Smooth muscle cell (in vitro differentiated cells): ENCODE measurements around the gene SLC8B1. TPM values are rescaled to one million over a fixed set of nuclear protein-coding genes. Genes with fewer than 3 reads are reported as not detected.

Source experiments
- DNase-seq: peaks from one replicate; lab custom pipeline; 2025; ENCODE audit not compliant: unreplicated experiment; lab: John Stamatoyannopoulos, UW
- H2AFZ ChIP-seq: fragments of 200-600 bp; sonication (generic); 2 replicates; pipeline ENCODE4 v1.6.0; 2016; ENCODE audit warnings: antibody characterized with exemption, low read depth, mild to moderate bottlenecking
- H3F3A ChIP-seq: fragments of 200-600 bp; sonication (generic); 2 replicates; pipeline ENCODE4 v1.6.0; 2017; ENCODE audit warnings: antibody characterized with exemption, low read depth
- H3K27ac ChIP-seq: fragments of 200-600 bp; sonication (generic); 2 replicates; pipeline ENCODE4 v1.5.1; 2016; ENCODE audit warnings: low read depth, mild to moderate bottlenecking
- H3K27me3 ChIP-seq: fragments of 200-600 bp; sonication (generic); 2 replicates; pipeline ENCODE4 v1.6.1; 2016; ENCODE audit warnings: low read depth, mild to moderate bottlenecking
- H3K36me3 ChIP-seq: fragments of 200-600 bp; sonication (generic); 2 replicates; pipeline ENCODE4 v1.5.1; 2016; ENCODE audit warnings: low read depth
- H3K4me1 ChIP-seq: fragments of 200-600 bp; sonication (generic); 2 replicates; pipeline ENCODE4 v1.5.1; 2016; ENCODE audit warnings: low read depth
- H3K4me2 ChIP-seq: fragments of 200-600 bp; sonication (generic); 2 replicates; pipeline ENCODE4 v1.6.0; 2016; ENCODE audit warnings: mild to moderate bottlenecking
- H3K4me3 ChIP-seq: fragments of 200-600 bp; sonication (generic); 2 replicates; pipeline ENCODE4 v1.5.1; 2016; ENCODE audit warnings: mild to moderate bottlenecking
- H3K79me2 ChIP-seq: fragments of 200-600 bp; sonication (generic); 2 replicates; pipeline ENCODE4 v1.6.0; 2016; ENCODE audit warnings: low read depth, mild to moderate bottlenecking
- H3K9ac ChIP-seq: fragments of 200-600 bp; sonication (generic); 2 replicates; pipeline ENCODE4 v1.6.0; 2016; ENCODE audit warnings: low read depth
- H3K9me3 ChIP-seq: fragments of 200-600 bp; sonication (generic); replicated peaks from 2 replicates; pipeline ENCODE4 v1.5.1; 2016; ENCODE audit warnings: low read depth
- H4K20me1 ChIP-seq: fragments of 200-600 bp; sonication (generic); 2 replicates; pipeline ENCODE4 v1.6.0; 2016; ENCODE audit warnings: low read depth
- WGBS: methylation state at CpG from one replicate; pipeline ENCODE4 v1.1.7; 2016; ENCODE audit warnings: low lambda C conversion rate; 5-methylcytosine and 5-hydroxymethylcytosine counted together
- polyA plus RNA-seq: library from polyadenylated mRNA; unstranded; fragments of >200 nt; fragmentation: Nextera tagmentation; extraction: Ambion mirVana; gene quantifications from 2 replicates; pipeline ENCODE4 v1.2.1, GENCODE V29; 2016
- total RNA-seq: library from RNA; depleted of rRNA; stranded (reverse); fragments of >200 nt; gene quantifications from 2 replicates; pipeline ENCODE4 v1.2.3, GENCODE V29; 2014
- TF ChIP-seq, protein P1 (sequence below): fragments of 200-600 bp; sonication (generic); IDR thresholded peaks from 2 replicates; pipeline ENCODE4 v1.5.1; 2017; ENCODE audit warnings: borderline replicate concordance, mild to moderate bottlenecking, antibody characterized with exemption; ENCODE audit not compliant: insufficient read depth, poor library complexity, severe bottlenecking

The SLC8B1 gene
- total and polyA plus RNA-seq, 2 experiments from 2014 or later, result 11.8 to 14.3 TPM

DNA sequence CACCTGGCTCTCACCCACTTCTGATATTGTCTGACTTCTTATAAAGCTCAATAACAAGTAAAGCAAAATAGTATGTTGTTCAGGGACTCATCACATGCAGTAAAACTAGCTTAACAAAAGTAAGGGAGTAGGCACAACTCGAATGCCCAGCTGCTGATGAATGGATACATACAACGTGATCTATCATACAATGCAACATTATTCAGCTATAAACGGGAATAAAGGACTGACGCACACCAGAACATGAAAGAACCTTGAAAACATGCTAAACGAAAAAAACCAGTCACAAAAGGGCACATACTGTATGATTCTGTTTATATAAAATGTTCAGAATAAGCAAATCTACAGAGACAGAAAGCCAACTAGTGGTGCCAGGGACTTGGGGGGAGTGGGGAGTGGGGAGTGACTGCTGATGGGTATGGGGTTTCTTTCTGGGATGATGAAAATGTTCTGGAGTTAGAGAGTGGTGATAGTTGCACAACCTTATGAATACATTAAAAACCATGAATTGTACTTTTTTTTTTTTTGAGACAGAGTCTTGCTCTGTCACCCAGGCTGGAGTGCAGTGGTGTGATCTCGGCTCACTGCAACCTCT lies 34.6 kb upstream of the SLC8B1 start:
- Histone ChIP-seq H4K20me1 (peaks cover 15% of the 10 kb centered on the region), H3K9ac (no peak overlapping the region), H3K9me3 (no peaks in the 10 kb centered on the region), H3K79me2 (no peaks in the 10 kb centered on the region), H3K27ac (no peak overlapping the region), H3K36me3 (no peaks in the 10 kb centered on the region), H3K4me3 (no peak overlapping the region), H3F3A (no peaks in the 10 kb centered on the region), H3K27me3 (no peaks in the 10 kb centered on the region), H3K4me1 (no peaks in the 10 kb centered on the region), H2AFZ (no peak overlapping the region), H3K4me2 (no peak overlapping the region)
- TF ChIP-seq, protein P1, sequence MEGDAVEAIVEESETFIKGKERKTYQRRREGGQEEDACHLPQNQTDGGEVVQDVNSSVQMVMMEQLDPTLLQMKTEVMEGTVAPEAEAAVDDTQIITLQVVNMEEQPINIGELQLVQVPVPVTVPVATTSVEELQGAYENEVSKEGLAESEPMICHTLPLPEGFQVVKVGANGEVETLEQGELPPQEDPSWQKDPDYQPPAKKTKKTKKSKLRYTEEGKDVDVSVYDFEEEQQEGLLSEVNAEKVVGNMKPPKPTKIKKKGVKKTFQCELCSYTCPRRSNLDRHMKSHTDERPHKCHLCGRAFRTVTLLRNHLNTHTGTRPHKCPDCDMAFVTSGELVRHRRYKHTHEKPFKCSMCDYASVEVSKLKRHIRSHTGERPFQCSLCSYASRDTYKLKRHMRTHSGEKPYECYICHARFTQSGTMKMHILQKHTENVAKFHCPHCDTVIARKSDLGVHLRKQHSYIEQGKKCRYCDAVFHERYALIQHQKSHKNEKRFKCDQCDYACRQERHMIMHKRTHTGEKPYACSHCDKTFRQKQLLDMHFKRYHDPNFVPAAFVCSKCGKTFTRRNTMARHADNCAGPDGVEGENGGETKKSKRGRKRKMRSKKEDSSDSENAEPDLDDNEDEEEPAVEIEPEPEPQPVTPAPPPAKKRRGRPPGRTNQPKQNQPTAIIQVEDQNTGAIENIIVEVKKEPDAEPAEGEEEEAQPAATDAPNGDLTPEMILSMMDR, result no peak
- 89% methylated on average over 6 of the region's 6 CpGs for WGBS
- no peak for DNase-seq

DNA sequence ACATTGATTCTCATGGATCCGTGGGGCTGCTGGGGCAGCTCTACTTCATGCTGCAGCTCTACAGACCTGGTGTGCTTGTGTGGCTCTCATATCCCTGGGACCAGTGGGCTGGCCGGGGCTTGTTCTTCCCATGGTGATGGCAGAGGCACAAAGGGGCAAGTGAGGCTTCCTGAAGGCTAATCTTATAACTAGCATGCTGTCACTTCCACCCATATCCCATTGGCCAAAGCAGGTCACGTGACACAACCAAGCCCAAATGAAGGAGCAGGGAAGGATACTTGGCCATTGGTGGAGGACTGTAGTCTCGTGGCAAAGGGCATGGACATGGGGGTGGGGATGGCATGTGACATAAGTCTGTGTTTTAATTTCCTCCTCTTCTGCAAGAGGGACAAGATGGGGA lies 33.4 kb upstream of the SLC8B1 start:
- no peak overlapping the region for H3K4me3 ChIP-seq
- no peaks in the 10 kb centered on the region for H3K4me1 ChIP-seq
- TF ChIP-seq, protein P1, result no peak
- H3K9me3 ChIP-seq, result no peaks in the 10 kb centered on the region
- H3K9ac ChIP-seq, result no peak overlapping the region
- no peak for DNase-seq
- H4K20me1 ChIP-seq, result peaks cover 15% of the 10 kb centered on the region
- 95% methylated on average over 4 of the region's 4 CpGs for WGBS
- H3K27me3 ChIP-seq, result no peaks in the 10 kb centered on the region
- no peak overlapping the region for H3K4me2 ChIP-seq
- H3K36me3 ChIP-seq, result no peaks in the 10 kb centered on the region
- H3K79me2 ChIP-seq, result no peaks in the 10 kb centered on the region
- no peaks in the 10 kb centered on the region for H3F3A ChIP-seq
- no peak overlapping the region for H2AFZ ChIP-seq
- H3K27ac ChIP-seq, result no peak overlapping the region

DNA sequence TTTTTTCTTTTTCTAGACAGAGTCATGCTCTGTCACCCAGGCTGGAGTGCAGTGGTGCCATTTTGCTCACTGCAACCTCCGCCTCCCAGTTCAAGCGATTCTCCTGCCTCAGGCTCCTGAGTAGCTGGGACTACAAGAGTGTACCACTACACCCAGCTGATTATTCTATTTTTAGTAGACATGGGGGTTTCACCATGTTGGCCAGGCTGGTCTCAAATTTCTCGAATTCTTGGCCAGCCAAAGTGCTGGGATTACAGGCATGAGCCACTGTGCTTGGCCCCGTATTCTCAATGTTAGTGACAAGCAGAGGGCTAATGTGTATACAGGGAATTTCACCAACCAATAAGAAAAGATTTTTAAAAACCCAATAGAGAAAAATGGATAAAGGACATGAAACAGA lies 31.9 kb upstream of the SLC8B1 start:
- no peaks in the 10 kb centered on the region for H3K4me1 ChIP-seq
- peaks cover 15% of the 10 kb centered on the region for H4K20me1 ChIP-seq
- TF ChIP-seq, protein P1, result no peak
- no peak for DNase-seq
- WGBS, result 88% methylated on average over 4 of the region's 4 CpGs
- no peaks in the 10 kb centered on the region for H3K36me3 ChIP-seq
- no peak overlapping the region for H3K27ac ChIP-seq
- H3K27me3 ChIP-seq, result no peaks in the 10 kb centered on the region
- no peaks in the 10 kb centered on the region for H3K79me2 ChIP-seq
- H3K4me2 ChIP-seq, result no peak overlapping the region
- H3F3A ChIP-seq, result no peaks in the 10 kb centered on the region
- H3K4me3 ChIP-seq, result no peak overlapping the region
- no peaks in the 10 kb centered on the region for H3K9me3 ChIP-seq
- H3K9ac ChIP-seq, result no peak overlapping the region
- no peak overlapping the region for H2AFZ ChIP-seq

DNA sequence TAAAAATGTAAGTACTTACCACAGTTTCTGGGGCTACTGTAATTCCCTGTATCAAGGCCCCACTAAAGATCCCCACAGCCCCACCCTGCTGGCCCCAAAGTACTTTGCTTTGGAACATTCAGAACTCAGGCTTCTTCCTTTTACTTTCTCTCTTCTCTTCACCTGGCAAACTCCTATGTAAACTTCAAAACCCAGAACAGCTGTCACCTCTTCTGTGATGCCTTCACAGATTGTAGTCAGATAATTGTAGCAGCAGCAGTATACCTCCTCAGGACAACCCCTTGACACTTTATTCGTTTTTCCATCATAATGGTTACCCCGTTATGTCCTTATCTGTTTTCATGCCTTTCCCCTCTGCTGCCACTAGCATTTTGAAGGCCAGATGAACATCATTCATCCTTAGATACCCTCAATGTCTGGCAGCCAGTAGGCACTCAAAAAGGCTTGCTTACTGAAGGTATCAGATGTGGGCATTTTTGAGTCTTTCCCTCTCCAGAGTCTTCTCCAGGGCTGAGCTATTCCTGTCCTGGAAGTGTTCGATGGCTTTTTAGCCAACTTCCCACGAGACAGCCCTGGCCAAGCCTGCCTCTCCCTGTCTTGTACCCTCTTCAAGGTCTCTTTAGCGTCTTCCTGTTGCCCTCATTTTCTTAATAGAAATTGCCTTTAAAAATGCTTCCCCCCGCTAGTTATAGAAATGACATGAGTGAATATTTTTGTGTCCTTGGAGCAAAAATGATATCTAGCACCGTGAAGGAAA lies 30.9 kb upstream of the SLC8B1 start:
- WGBS, result 95% methylated on average over 7 of the region's 7 CpGs

More for the DNA sequence above, 30.9 kb upstream of the SLC8B1 start:
- Histone ChIP-seq H3K27me3 (no peaks in the 10 kb centered on the region), H3K9me3 (no peaks in the 10 kb centered on the region), H3K36me3 (no peaks in the 10 kb centered on the region), H3K4me3 (no peak overlapping the region), H3F3A (no peaks in the 10 kb centered on the region), H3K9ac (no peak overlapping the region), H3K27ac (no peak overlapping the region), H3K4me2 (no peak overlapping the region), H4K20me1 (peaks cover 15% of the 10 kb centered on the region), H3K79me2 (no peaks in the 10 kb centered on the region), H3K4me1 (no peaks in the 10 kb centered on the region), H2AFZ (no peak overlapping the region)
- TF ChIP-seq, protein P1, result no peak
- DNase-seq, result no peak
